Measurements from ENCODE around the gene CXCR4. TPM values are rescaled to one million over a fixed set of nuclear protein-coding genes. Genes with fewer than 3 reads are reported as not detected.

CXCR4 gene
- total and polyA plus RNA-seq, 10 of the 15 experiments (the other 5 are each of a cell fraction or from before 2014, with no cell fraction given): 31.1 to 749 (median 52.7) TPM

GRCh38 chr2:136154384-136154783, 36.4 kb upstream of the CXCR4 start:
- POLR2A ChIA-PET: interaction anchor here (0.5 kb wide), 1 partner anchor 129 kb away, joined by 3 read pairs; no protein-coding TSS in a partner anchor
- BruUV-seq (replicated peaks): no TSS peak
- FAIRE-seq: no peak

More at GRCh38 chr2:136154384-136154783, 36.4 kb upstream of the CXCR4 start:
- no peaks in the 10 kb centered on the region for H3K79me2 ChIP-seq (ENCODE audit: control insufficient read depth, insufficient read depth, low read length)
- 23% methylated on average over 4 of the region's 4 CpGs for WGBS (ENCODE audit: insufficient coverage, insufficient replicate concordance, low lambda C conversion rate, missing lambda C conversion rate)
- H3K4me1 ChIP-seq (ENCODE audit: control insufficient read depth, insufficient read depth, low read length): no peaks in the 10 kb centered on the region
- ChIA-PET RAD21 (ENCODE audit: unreplicated experiment) (no interaction called here), SMC1A (ENCODE audit: uncharacterized antibody, unreplicated experiment) (interaction anchor here (0.6 to 4.1 kb wide), 5 partner anchors 11 to 100 kb away, joined by 3 to 35 read pairs (median 3); no protein-coding TSS in a partner anchor), CTCF (interaction anchor here (3.6 kb wide), 1 partner anchor 10 kb away, joined by 12 read pairs; no protein-coding TSS in a partner anchor)
- no peak overlapping the region for H3K4me2 ChIP-seq (ENCODE audit: control insufficient read depth, insufficient read depth)
- no peak overlapping the region for H3K4me3 ChIP-seq
- intact Hi-C loops (cut with micrococcal nuclease; ENCODE audit: unreplicated experiment) (no loop called here), in situ Hi-C loops (cut with MboI) (no loop called here)
- no peak overlapping the region for H2AFZ ChIP-seq (ENCODE audit: control insufficient read depth, low read depth, low read length)
- TF ChIP-seq HDAC2 (IDR thresholded peaks at IDR 0.05) (no peak), SMAD5 (IDR thresholded peaks at IDR 0.05; ENCODE audit: low read depth) (no peak), ATF7 (IDR thresholded peaks at IDR 0.05; ENCODE audit: low read depth) (no peak), RCOR1 (conservative IDR thresholded peaks at IDR 0.05; ENCODE audit: low read depth, low read length) (no peak), E2F4 (IDR thresholded peaks at IDR 0.05; ENCODE audit: low read depth, low read length) (no peak), ATF3 (IDR thresholded peaks at IDR 0.05; ENCODE audit: borderline replicate concordance, extremely low read depth, low read depth, low read length) (no peak), NRF1 (conservative IDR thresholded peaks at IDR 0.05; ENCODE audit: low read depth, low read length) (no peak), CBFB (IDR thresholded peaks at IDR 0.05; ENCODE audit: low read depth) (no peak), POLR2AphosphoS5 (IDR thresholded peaks at IDR 0.05; ENCODE audit: low read length) (no peak), RELB (IDR thresholded peaks at IDR 0.05; ENCODE audit: low read depth) (no peak), EZH2 (IDR thresholded peaks at IDR 0.05; ENCODE audit: borderline replicate concordance, control insufficient read depth, low read depth, low read length) (no peak), DPF2 (IDR thresholded peaks at IDR 0.05) (no peak), EED (IDR thresholded peaks at IDR 0.05; ENCODE audit: low read depth) (no peak), CBX3 (IDR thresholded peaks at IDR 0.05; ENCODE audit: borderline replicate concordance, low read depth) (no peak), SREBF2 (IDR thresholded peaks at IDR 0.05; ENCODE audit: low read length) (no peak), NR2C2 (IDR thresholded peaks at IDR 0.05; ENCODE audit: borderline replicate concordance, control insufficient read depth, insufficient read length, low read depth) (no peak), ZNF274 (IDR thresholded peaks at IDR 0.05; ENCODE audit: insufficient read depth, insufficient read length) (no peak), CEBPZ (IDR thresholded peaks at IDR 0.05; ENCODE audit: low read depth, low read length) (no peak), ASH2L (IDR thresholded peaks at IDR 0.05; ENCODE audit: borderline replicate concordance, low read depth) (no peak)
- ATAC-seq: no peak
- H4K20me1 ChIP-seq (ENCODE audit: control insufficient read depth, insufficient read depth): no peaks in the 10 kb centered on the region
- H3K9me3 ChIP-seq (replicated peaks; ENCODE audit: control insufficient read depth, insufficient read depth, low read length): no peaks in the 10 kb centered on the region; the same call in 2 of the 3 replicates
- no peak overlapping the region for H3K9ac ChIP-seq (ENCODE audit: control insufficient read depth, insufficient read depth, low read length)
- H3K27ac ChIP-seq (ENCODE audit: control insufficient read depth, insufficient read depth): no peak overlapping the region
- no peak for DNase-seq (ENCODE audit: low read depth, low spot score)
- no peaks in the 10 kb centered on the region for H3K36me3 ChIP-seq (ENCODE audit: control insufficient read depth in 2 of 2, insufficient read depth in 2 of 2, low read length in 1 of 2)
- H3K27me3 ChIP-seq (replicated peaks in 1 of 2; ENCODE audit: control insufficient read depth in 2 of 2, insufficient read depth in 2 of 2, low read length in 1 of 2): peaks cover 0 to 2% of the 10 kb centered on the region in 2 experiments; a peak in 3 of 4 replicates

All from GM12878 (cell line).